Vagina (tissue), 2 donors: ENCODE measurements around the gene MRGPRD. TPM values are rescaled to one million over a fixed set of nuclear protein-coding genes. Genes with fewer than 3 reads are reported as not detected.

ENCODE experiments used
- DNase-seq, 2 donors: peaks; one replicate each; pipeline ENCODE4 v3.0.0-alpha.2; 2017; ENCODE audit errors: extremely low spot score in 2 of 2
- H3K27ac ChIP-seq: fragments of 200-600 bp; sonication (generic); one replicate; pipeline ENCODE4 v1.5.1; 2019
- H3K27me3 ChIP-seq: fragments of 200-600 bp; sonication (generic); one replicate; pipeline ENCODE4 v1.5.1; 2019
- H3K36me3 ChIP-seq, 2 donors: fragments of 200-600 bp; sonication (generic); one replicate each; pipeline ENCODE4 v1.5.1; 2017 to 2019
- H3K4me1 ChIP-seq: fragments of 200-600 bp; sonication (generic); one replicate; pipeline ENCODE4 v1.5.1; 2019
- H3K4me3 ChIP-seq, 2 donors: fragments of 200-600 bp; sonication (generic); 1 replicate in 1 of 2; 2 replicates in 1 of 2; pipeline ENCODE4 v1.5.1; 2016 to 2019
- H3K9me3 ChIP-seq: fragments of 200-600 bp; sonication (generic); one replicate; pipeline ENCODE4 v1.5.1; 2019
- POLR2A ChIP-seq, 2 donors: fragments of 450-650 bp; IDR thresholded peaks; one replicate each; pipeline ENCODE4 v1.6.1; 2017; ENCODE audit warnings: antibody characterized with exemption in 2 of 2, mild to moderate bottlenecking in 2 of 2, moderate library complexity in 2 of 2
- POLR2AphosphoS5 ChIP-seq, 2 donors: sonication (generic); formaldehyde crosslinking; IDR thresholded peaks; one replicate each; pipeline ENCODE4 v1.9.0; 2017; ENCODE audit warnings: antibody characterized with exemption in 2 of 2, mild to moderate bottlenecking in 2 of 2, low read depth in 1 of 2; ENCODE audit not compliant: insufficient read depth in 1 of 2
- intact Hi-C: fragments of 100-400 bp; cut with DNase I; formaldehyde crosslinking; loops from one replicate; pipeline ENCODE4 v1.15.1; 2023
- total RNA-seq: library from RNA; depleted of rRNA; stranded (reverse); fragments of >200 nt; gene quantifications from one replicate; pipeline ENCODE4 v1.2.3, GENCODE V29; 2016
- TF ChIP-seq, protein P1 (sequence below), 3 experiments: fragments of 450-650 bp in 2 of 3; fragments of 200-600 bp in 1 of 3; sonication (generic) in 1 of 3; IDR thresholded peaks; one replicate each; pipeline ENCODE4 v1.5.1; 2017 to 2019; ENCODE audit warnings: antibody characterized with exemption in 3 of 3, mild to moderate bottlenecking in 2 of 3, moderate library complexity in 2 of 3

MRGPRD gene
- total RNA-seq, 1 donor from 2014 or later = not detected

DNA sequence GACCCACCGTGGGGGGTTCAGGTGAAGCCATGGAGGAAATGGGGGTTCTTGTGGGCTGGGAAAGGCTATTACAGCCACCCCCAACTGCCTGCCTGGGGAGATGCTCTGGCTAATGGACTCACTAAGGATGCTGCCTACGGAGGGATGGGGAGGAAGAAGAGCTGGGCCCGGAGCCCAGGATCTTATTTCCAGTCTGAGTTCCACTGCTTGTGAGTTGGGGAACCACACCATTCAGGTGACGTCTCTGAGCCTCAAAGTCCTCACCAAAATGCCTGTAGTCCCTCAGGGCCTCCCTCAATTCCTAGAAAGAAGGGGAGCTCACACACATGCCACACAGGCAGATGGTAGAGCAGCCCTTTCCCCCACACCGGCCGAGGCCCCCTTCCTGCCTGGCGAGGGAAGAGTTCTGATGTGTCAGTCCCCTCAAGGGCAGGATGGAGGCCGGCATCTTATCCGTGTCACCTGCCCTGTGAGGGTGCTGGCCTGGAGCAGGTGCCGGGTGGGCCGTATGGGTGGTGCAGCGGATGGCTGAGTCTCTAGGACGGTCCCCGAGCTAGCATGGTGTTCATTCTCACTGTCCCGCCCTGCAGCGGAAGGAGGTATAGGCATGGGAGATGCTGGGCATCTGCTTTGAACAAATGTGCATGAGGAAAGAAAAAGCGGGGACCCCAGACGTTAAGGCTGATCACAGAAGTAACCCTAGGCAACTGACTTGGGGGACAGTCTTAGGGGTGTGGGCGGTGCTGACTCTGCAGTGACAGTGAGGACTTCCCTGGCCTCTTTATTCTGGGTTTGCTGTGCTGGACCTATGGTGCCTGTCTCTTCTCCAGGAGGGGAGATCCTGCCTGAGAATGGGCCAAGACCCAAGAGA lies 16.6 kb upstream of the MRGPRD start:
- Histone ChIP-seq H3K27ac (peak overlapping the region; percentile 82), H3K4me3 (no peak overlapping the region), H3K9me3 (no peaks in the 10 kb centered on the region), H3K27me3 (no peaks in the 10 kb centered on the region), H3K36me3 (no peaks in the 10 kb centered on the region), H3K4me1 (peaks cover 48% of the 10 kb centered on the region)
- intact Hi-C loops = no loop called here
- TF ChIP-seq, protein P1, sequence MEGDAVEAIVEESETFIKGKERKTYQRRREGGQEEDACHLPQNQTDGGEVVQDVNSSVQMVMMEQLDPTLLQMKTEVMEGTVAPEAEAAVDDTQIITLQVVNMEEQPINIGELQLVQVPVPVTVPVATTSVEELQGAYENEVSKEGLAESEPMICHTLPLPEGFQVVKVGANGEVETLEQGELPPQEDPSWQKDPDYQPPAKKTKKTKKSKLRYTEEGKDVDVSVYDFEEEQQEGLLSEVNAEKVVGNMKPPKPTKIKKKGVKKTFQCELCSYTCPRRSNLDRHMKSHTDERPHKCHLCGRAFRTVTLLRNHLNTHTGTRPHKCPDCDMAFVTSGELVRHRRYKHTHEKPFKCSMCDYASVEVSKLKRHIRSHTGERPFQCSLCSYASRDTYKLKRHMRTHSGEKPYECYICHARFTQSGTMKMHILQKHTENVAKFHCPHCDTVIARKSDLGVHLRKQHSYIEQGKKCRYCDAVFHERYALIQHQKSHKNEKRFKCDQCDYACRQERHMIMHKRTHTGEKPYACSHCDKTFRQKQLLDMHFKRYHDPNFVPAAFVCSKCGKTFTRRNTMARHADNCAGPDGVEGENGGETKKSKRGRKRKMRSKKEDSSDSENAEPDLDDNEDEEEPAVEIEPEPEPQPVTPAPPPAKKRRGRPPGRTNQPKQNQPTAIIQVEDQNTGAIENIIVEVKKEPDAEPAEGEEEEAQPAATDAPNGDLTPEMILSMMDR (IDR thresholded peaks at IDR 0.05) = no peak
- no peak for TF ChIP-seq POLR2A (IDR thresholded peaks at IDR 0.05)
- TF ChIP-seq POLR2AphosphoS5 (IDR thresholded peaks at IDR 0.05; ENCODE audit: insufficient read depth in 1 of 2, low read depth in 1 of 2) = no peak
- peak in 1 of 2 donors; percentile 78 for DNase-seq

DNA sequence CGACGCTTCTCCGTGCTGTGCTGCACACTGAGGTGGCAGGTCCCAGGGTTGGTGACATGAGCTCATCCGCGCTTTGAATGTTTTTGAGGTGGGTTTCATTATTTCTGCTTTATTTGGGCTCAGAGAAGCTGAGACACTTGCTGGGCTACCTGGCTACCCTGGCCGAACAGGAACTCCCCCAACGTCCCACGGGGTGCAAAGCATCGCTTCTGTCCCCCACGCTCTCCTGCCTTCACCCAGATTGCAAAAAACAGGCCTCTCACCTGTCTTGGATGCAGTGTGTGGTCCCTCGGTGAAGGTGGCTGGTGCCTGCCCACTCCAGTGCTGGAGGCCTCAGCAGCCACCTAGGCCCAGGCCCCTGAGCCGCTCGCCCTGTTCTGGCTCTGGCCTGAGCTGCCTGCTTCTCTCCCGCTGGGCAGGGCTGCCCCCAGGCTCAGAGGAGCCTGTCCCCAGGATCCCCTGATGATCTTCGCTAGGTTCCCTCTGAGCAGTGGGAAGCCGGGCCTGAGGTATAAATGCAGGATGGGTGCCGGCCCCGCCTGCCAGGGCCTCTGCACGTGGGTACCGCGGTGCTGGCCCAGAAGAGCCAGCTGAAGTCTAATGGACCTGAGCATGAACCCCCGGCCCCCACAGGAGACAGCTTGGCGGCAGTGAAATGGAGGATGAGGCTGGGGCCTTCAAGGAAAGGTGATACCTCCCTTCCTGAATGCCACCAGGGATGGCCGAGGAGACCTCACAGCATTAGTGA lies 15.8 kb upstream of the MRGPRD start:
- H3K4me3 ChIP-seq = no peak overlapping the region
- H3K27ac ChIP-seq = peak overlapping the region; percentile 82
- TF ChIP-seq POLR2A (IDR thresholded peaks at IDR 0.05) = no peak
- TF ChIP-seq POLR2AphosphoS5 (IDR thresholded peaks at IDR 0.05; ENCODE audit: insufficient read depth in 1 of 2, low read depth in 1 of 2) = no peak
- TF ChIP-seq, protein P1 (IDR thresholded peaks at IDR 0.05) = no peak
- peaks cover 39% of the 10 kb centered on the region for H3K4me1 ChIP-seq
- H3K36me3 ChIP-seq = no peaks in the 10 kb centered on the region
- no peaks in the 10 kb centered on the region for H3K27me3 ChIP-seq
- no peaks in the 10 kb centered on the region for H3K9me3 ChIP-seq
- intact Hi-C loops = no loop called here
- peak in 1 of 2 donors; percentile 54 for DNase-seq

DNA sequence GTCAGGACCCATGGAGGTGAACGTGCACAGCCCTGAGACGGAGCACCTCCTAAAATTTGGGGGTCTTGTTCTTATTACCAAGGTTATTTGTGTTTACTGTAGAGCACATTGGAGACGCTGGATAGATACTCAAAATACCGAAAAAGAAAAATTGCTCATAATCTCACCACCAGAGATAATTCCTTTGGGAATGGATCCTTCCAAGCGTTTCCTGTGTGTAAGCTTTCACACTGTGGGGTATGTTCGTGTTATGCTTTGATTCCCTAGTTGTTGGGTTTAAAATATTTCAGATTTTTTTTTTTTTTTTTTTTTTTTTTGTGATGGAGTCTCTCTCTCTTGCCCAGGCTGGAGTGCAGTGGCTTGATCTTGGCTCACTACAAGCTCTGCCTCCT lies 14.1 kb upstream of the MRGPRD start:
- H3K4me1 ChIP-seq = peaks cover 25% of the 10 kb centered on the region
- intact Hi-C loops = no loop called here

DNA sequence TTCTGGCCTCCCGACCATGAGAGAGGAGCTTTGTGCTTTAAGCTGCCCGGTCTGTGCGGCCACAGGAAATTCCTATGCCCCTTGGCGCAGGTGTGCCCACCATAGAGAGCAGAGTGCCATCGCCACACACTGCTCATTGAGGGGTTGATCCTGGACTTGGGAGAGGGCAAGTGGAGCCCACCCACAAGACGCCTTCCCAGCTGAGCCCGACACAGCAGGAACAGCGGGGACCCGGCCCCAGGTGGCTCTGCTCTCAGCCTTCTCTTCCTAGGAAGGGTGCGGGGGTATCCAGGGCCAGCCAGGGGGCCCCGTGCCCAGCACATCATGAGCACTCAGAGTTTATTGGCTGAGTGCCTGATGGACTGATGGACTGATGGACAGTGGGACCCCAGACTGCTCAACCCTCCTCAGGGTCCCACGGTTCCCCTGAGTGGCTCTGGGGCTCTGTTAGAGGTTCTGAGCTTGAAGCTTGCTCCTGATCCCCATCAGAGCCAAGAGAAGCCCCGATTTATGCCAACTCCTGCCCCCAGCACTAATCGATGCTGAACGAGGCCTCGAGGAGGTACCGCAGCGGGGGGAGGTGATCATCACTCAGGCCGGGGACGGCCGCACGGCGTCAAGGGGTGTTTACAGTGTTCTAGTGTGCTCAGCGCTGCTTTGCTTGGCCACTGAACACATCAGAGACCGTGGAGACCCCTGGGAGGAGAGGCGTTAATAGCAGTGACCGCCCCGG lies 13.5 kb upstream of the MRGPRD start:
- TF ChIP-seq POLR2AphosphoS5 (IDR thresholded peaks at IDR 0.05; ENCODE audit: insufficient read depth in 1 of 2, low read depth in 1 of 2) (no peak), POLR2A (IDR thresholded peaks at IDR 0.05) (no peak)
- TF ChIP-seq, protein P1 (IDR thresholded peaks at IDR 0.05) = no peak
- peak in 1 of 2 donors; percentile 78 for DNase-seq
- no peaks in the 10 kb centered on the region for H3K27me3 ChIP-seq
- H3K4me1 ChIP-seq = peaks cover 19% of the 10 kb centered on the region
- H3K4me3 ChIP-seq = no peak overlapping the region
- no peaks in the 10 kb centered on the region for H3K36me3 ChIP-seq
- no peak overlapping the region for H3K27ac ChIP-seq
- intact Hi-C loops = no loop called here
- H3K9me3 ChIP-seq = no peaks in the 10 kb centered on the region

More for the DNA sequence above, 14.1 kb upstream of the MRGPRD start:
- Histone ChIP-seq H3K4me3 (no peak overlapping the region), H3K27ac (no peak overlapping the region), H3K9me3 (no peaks in the 10 kb centered on the region), H3K36me3 (no peaks in the 10 kb centered on the region), H3K27me3 (no peaks in the 10 kb centered on the region)
- no peak for TF ChIP-seq POLR2A (IDR thresholded peaks at IDR 0.05)
- TF ChIP-seq, protein P1 (IDR thresholded peaks at IDR 0.05) = no peak
- TF ChIP-seq POLR2AphosphoS5 (IDR thresholded peaks at IDR 0.05; ENCODE audit: insufficient read depth in 1 of 2, low read depth in 1 of 2) = no peak
- DNase-seq = no peak
